Thymus (tissue), 11 donors: ENCODE data around the gene SKAP2. TPM values are rescaled to one million over a fixed set of nuclear protein-coding genes. Genes with fewer than 3 reads are reported as not detected.

Experiments
- DNase-seq, 9 donors: peaks; one replicate each; pipeline ENCODE4 v3.0.0-alpha.2; 2013; ENCODE audit warnings: low spot score in 9 of 9, low read depth in 6 of 9, missing footprints in 1 of 9
- H3K27ac ChIP-seq, 2 donors: one replicate each; pipeline ENCODE4 v1.5.1; 2013; ENCODE audit warnings: control low read depth in 1 of 2, low read depth in 1 of 2, low read length in 1 of 2, mild to moderate bottlenecking in 1 of 2, moderate library complexity in 1 of 2
- H3K27me3 ChIP-seq, 2 donors: one replicate each; pipeline ENCODE4 v1.5.1; 2013; ENCODE audit warnings: low read length in 1 of 2; ENCODE audit not compliant: control insufficient read depth in 2 of 2, insufficient read depth in 1 of 2
- H3K36me3 ChIP-seq, 2 donors: one replicate each; pipeline ENCODE4 v1.5.1; 2013; ENCODE audit warnings: low read length in 1 of 2, mild to moderate bottlenecking in 1 of 2, moderate library complexity in 1 of 2; ENCODE audit not compliant: control insufficient read depth in 2 of 2, insufficient read depth in 2 of 2
- H3K4me1 ChIP-seq, 2 donors: one replicate each; pipeline ENCODE4 v1.5.1; 2013; ENCODE audit warnings: low read length in 2 of 2; ENCODE audit not compliant: control insufficient read depth in 2 of 2, insufficient read depth in 2 of 2
- H3K4me3 ChIP-seq, 2 donors: one replicate each; pipeline ENCODE4 v1.5.1; 2013; ENCODE audit warnings: low read length in 2 of 2, control low read depth in 1 of 2, mild to moderate bottlenecking in 1 of 2
- H3K9me3 ChIP-seq, 2 donors: one replicate each; pipeline ENCODE4 v1.5.1; 2013; ENCODE audit warnings: low read length in 1 of 2, mild to moderate bottlenecking in 1 of 2; ENCODE audit not compliant: control insufficient read depth in 2 of 2, insufficient read depth in 1 of 2
- WGBS: extraction: QIAGEN DNeasy Blood & Tissue Kit; methylation state at CpG from one replicate; pipeline ENCODE4 v1.1.7; 2013; 5-methylcytosine and 5-hydroxymethylcytosine counted together
- polyA plus RNA-seq: library from polyadenylated mRNA; stranded (reverse); fragments of 200-250 nt; gene quantifications from one replicate; pipeline ENCODE4 v1.2.3, GENCODE V29; 2013
- total RNA-seq: library from RNA; stranded (reverse); fragments of 120-200 nt; gene quantifications from one replicate; pipeline ENCODE4 v1.2.4, GENCODE V29; 2013
- donor health status: healthy.

Gene SKAP2
- total and polyA plus RNA-seq, 2 donors = 9.8 to 10.6 TPM

- Histone ChIP-seq H3K4me1 (no peaks in the 10 kb centered on the region), H3K36me3 (no peaks in the 10 kb centered on the region), H3K27ac (no peak overlapping the region), H3K9me3 (no peaks in the 10 kb centered on the region), H3K4me3 (no peak overlapping the region), H3K27me3 (no peaks in the 10 kb centered on the region)
- no peak for DNase-seq
- 98% methylated on average over 2 of the region's 2 CpGs for WGBS
Measured at GRCh38 chr7:26759108-26759507, 105.3 kb downstream of the SKAP2 start.

- DNase-seq = no peak
- WGBS = 62% methylated on average over 2 of the region's 2 CpGs
- Histone ChIP-seq H3K27me3 (no peaks in the 10 kb centered on the region), H3K4me3 (no peak overlapping the region), H3K36me3 (no peaks in the 10 kb centered on the region), H3K27ac (no peak overlapping the region), H3K9me3 (no peaks in the 10 kb centered on the region), H3K4me1 (no peaks in the 10 kb centered on the region)
Measured at GRCh38 chr7:26743205-26743604, 121.2 kb downstream of the SKAP2 start.

- DNase-seq = no peak
- Histone ChIP-seq H3K27ac (no peak overlapping the region), H3K36me3 (no peaks in the 10 kb centered on the region), H3K4me1 (no peaks in the 10 kb centered on the region), H3K9me3 (no peaks in the 10 kb centered on the region), H3K4me3 (no peak overlapping the region), H3K27me3 (no peaks in the 10 kb centered on the region)
- WGBS = 94% methylated on average over 2 of the region's 2 CpGs
Measured at GRCh38 chr7:26735976-26736600, 128.3 kb downstream of the SKAP2 start.

- Histone ChIP-seq H3K4me1 (no peaks in the 10 kb centered on the region), H3K27ac (no peak overlapping the region), H3K4me3 (no peak overlapping the region), H3K9me3 (no peaks in the 10 kb centered on the region), H3K36me3 (no peaks in the 10 kb centered on the region), H3K27me3 (no peaks in the 10 kb centered on the region)
- DNase-seq = no peak
- 78% methylated on average over 2 of the region's 2 CpGs for WGBS
Measured at GRCh38 chr7:26729150-26729775, 135.1 kb downstream of the SKAP2 start.

- WGBS = 85% methylated on average over 1 of the region's 1 CpG
- Histone ChIP-seq H3K9me3 (no peaks in the 10 kb centered on the region), H3K27ac (no peak overlapping the region), H3K27me3 (no peaks in the 10 kb centered on the region), H3K4me3 (no peak overlapping the region), H3K36me3 (no peaks in the 10 kb centered on the region), H3K4me1 (no peaks in the 10 kb centered on the region)
- no peak for DNase-seq
Measured at GRCh38 chr7:26726051-26726450, 138.3 kb downstream of the SKAP2 start.

GRCh38 chr7:26724795-26725194, 139.6 kb downstream of the SKAP2 start:
- DNase-seq = no peak
- Histone ChIP-seq H3K4me3 (no peak overlapping the region), H3K9me3 (no peaks in the 10 kb centered on the region), H3K27me3 (no peaks in the 10 kb centered on the region), H3K27ac (no peak overlapping the region), H3K36me3 (no peaks in the 10 kb centered on the region), H3K4me1 (no peaks in the 10 kb centered on the region)
- WGBS = 95% methylated on average over 2 of the region's 2 CpGs

- Histone ChIP-seq H3K9me3 (no peaks in the 10 kb centered on the region), H3K27me3 (no peaks in the 10 kb centered on the region), H3K4me3 (no peak overlapping the region), H3K4me1 (no peaks in the 10 kb centered on the region), H3K27ac (no peak overlapping the region), H3K36me3 (no peaks in the 10 kb centered on the region)
- WGBS = 15% methylated on average over 5 of the region's 5 CpGs
- DNase-seq = peak in 1 of 9 donors; percentile 23
Measured at GRCh38 chr7:26723129-26723528, 141.3 kb downstream of the SKAP2 start.

GRCh38 chr7:26721450-26721849, 142.9 kb downstream of the SKAP2 start:
- Histone ChIP-seq H3K4me3 (no peak overlapping the region), H3K27ac (no peak overlapping the region), H3K9me3 (no peaks in the 10 kb centered on the region), H3K4me1 (no peaks in the 10 kb centered on the region), H3K36me3 (no peaks in the 10 kb centered on the region), H3K27me3 (no peaks in the 10 kb centered on the region)
- DNase-seq = no peak

GRCh38 chr7:26718063-26718462, 146.3 kb downstream of the SKAP2 start:
- Histone ChIP-seq H3K27ac (no peak overlapping the region), H3K36me3 (no peaks in the 10 kb centered on the region), H3K9me3 (no peaks in the 10 kb centered on the region), H3K4me3 (no peak overlapping the region), H3K4me1 (no peaks in the 10 kb centered on the region), H3K27me3 (no peaks in the 10 kb centered on the region)
- no peak for DNase-seq
- 99% methylated on average over 1 of the region's 1 CpG for WGBS
